K562 (cell line): ENCODE measurements around the gene HIVEP2. TPM values are rescaled to one million over a fixed set of nuclear protein-coding genes. Genes with fewer than 3 reads are reported as not detected.

Experiments used
- CBX8 ChIP-seq: fragments of 200-600 bp; sonication (generic); IDR thresholded peaks from 2 replicates; pipeline ENCODE4 v1.6.1; 2012; ENCODE audit warnings: borderline replicate concordance, mixed run types, low read depth, mild to moderate bottlenecking, moderate library complexity, mixed read lengths, low read length, control low read depth, inconsistent platforms; ENCODE audit not compliant: poor library complexity, severe bottlenecking; ENCODE audit errors: extremely low read depth
- NCOA2 ChIP-seq, 2 experiments: fragments of 450-650 bp; IDR thresholded peaks; 2 replicates each; pipeline ENCODE4 v1.6.1; 2018; ENCODE audit warnings: mild to moderate bottlenecking in 2 of 2, moderate library complexity in 1 of 2; ENCODE audit not compliant: partially characterized antibody in 2 of 2
- PBX2 ChIP-seq, 2 experiments: IDR thresholded peaks in 1 of 2; conservative IDR thresholded peaks in 1 of 2; 2 replicates each; pipeline ENCODE4 v1.6.1; 2016; ENCODE audit warnings: low read depth in 2 of 2, mild to moderate bottlenecking in 1 of 2, missing compliant biosample characterization in 1 of 2, missing genetic modification characterization in 1 of 2, moderate library complexity in 1 of 2
- ZNF668 ChIP-seq: fragments of 250-450 bp; sonication (Bioruptor Pico); IDR thresholded peaks from 2 replicates; pipeline ENCODE4 v1.8.0; 2022; ENCODE audit warnings: mild to moderate bottlenecking, inconsistent platforms
- polyA plus RNA-seq, 8 experiments: library from polyadenylated mRNA; depleted of rRNA in 4 of 8; stranded (reverse) in 5 of 8; unstranded in 3 of 8; fragments of >200 nt; fragmentation: Nextera tagmentation in 2 of 8; fragmentation: Illumina TruSeq in 1 of 8; extraction: Ambion mirVana in 2 of 8; extraction: Trizol in 1 of 8; gene quantifications; 2 replicates each; pipeline versions ENCODE4 v1.2.1 to v1.2.3, GENCODE V29; 2011 to 2014; ENCODE audit warnings: inconsistent platforms in 1 of 8, missing spikeins in 1 of 8
- total RNA-seq, 7 experiments: library from RNA; depleted of rRNA in 6 of 7; stranded (reverse); fragments of >200 nt in 6 of 7; fragmentation: Illumina TruSeq in 2 of 7; extraction: Trizol in 2 of 7; gene quantifications; 2 replicates each; pipeline versions ENCODE4 v1.2.1 to v1.2.3, GENCODE V29; 2011 to 2021; ENCODE audit warnings: low replicate concordance in 1 of 7
- TF ChIP-seq, protein P1 (sequence below), 3 experiments: IDR thresholded peaks in 2 of 3; conservative IDR thresholded peaks in 1 of 3; 2 replicates each; pipeline ENCODE4 v1.5.1; 2011 to 2012; ENCODE audit warnings: low read length in 3 of 3, mild to moderate bottlenecking in 3 of 3, control low read depth in 2 of 3, improper control_type of control experiment in 1 of 3, inconsistent platforms in 1 of 3, low read depth in 1 of 3, mixed read lengths in 1 of 3, moderate library complexity in 1 of 3; ENCODE audit not compliant: insufficient read depth in 2 of 3

The HIVEP2 gene
- total and polyA plus RNA-seq, 9 of the 15 experiments (the other 6 are each of a cell fraction or from before 2014, with no cell fraction given): under 0.01 to 1.2 (median 0.31) TPM

DNA sequence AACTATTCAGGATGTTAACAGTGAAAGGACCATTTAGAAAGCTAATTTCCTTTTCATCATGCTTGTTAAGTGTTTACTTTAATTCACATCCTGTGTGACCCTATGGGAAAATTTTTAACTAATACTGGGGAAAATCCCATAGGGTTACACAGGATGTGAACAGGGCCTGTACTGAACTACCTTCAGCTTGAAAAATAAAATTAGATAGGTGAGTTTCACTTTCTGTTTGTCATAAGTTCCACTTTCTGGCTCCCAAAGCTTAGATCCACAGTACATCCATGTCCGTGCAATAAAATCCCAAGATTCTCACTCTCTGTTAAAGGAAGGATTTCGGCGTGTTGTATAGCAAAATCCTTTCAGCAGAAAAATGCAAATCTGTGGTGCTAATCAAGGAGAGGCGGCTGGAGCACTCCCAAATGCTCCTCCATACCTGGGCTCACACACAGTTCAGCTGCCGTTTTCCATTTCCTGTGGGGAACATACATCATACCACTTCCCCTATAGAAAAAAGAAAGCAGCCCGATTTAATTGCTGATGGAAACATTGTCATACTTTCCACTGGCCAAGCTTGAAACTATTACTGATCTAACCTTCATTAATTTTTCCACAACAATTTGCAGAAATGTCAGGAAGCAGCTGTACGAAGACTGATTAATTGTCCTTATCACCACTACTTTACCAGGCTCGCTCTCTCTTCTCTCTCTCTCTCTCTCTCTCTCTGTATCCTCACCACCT lies 125.2 kb downstream of the HIVEP2 start (continued):
- no peak for TF ChIP-seq NCOA2 (IDR thresholded peaks at IDR 0.05; ENCODE audit: partially characterized antibody in 2 of 2)
- TF ChIP-seq CBX8: no peak
- no peak for TF ChIP-seq ZNF668 (CRISPR knock-in tag)
- TF ChIP-seq PBX2 (CRISPR knock-in tag; IDR thresholded peaks at IDR 0.05; ENCODE audit: low read depth): no peak
- TF ChIP-seq PBX2 (tag; conservative IDR thresholded peaks at IDR 0.05; ENCODE audit: low read depth): peak; percentile 71
- TF ChIP-seq, protein P1, sequence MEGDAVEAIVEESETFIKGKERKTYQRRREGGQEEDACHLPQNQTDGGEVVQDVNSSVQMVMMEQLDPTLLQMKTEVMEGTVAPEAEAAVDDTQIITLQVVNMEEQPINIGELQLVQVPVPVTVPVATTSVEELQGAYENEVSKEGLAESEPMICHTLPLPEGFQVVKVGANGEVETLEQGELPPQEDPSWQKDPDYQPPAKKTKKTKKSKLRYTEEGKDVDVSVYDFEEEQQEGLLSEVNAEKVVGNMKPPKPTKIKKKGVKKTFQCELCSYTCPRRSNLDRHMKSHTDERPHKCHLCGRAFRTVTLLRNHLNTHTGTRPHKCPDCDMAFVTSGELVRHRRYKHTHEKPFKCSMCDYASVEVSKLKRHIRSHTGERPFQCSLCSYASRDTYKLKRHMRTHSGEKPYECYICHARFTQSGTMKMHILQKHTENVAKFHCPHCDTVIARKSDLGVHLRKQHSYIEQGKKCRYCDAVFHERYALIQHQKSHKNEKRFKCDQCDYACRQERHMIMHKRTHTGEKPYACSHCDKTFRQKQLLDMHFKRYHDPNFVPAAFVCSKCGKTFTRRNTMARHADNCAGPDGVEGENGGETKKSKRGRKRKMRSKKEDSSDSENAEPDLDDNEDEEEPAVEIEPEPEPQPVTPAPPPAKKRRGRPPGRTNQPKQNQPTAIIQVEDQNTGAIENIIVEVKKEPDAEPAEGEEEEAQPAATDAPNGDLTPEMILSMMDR (IDR thresholded peaks at IDR 0.05 in 2 of 3, conservative IDR thresholded peaks at IDR 0.05 in 1 of 3; ENCODE audit: insufficient read depth in 2 of 3, low read depth in 1 of 3, low read length in 3 of 3): no peak
